Bone marrow (tissue), 2 donors: ENCODE measurements around the gene EHD4.
A peak's percentile ranks its signal among the peaks of the same experiment; 100 is the strongest.

Experiments
- DNase-seq, 2 donors: peaks; one replicate each; lab custom pipeline; 2025; lab: John Stamatoyannopoulos, UW

Gene EHD4

GRCh38 chr15:41936649-41937567 is 35.4 kb downstream of the EHD4 start:
- no peak for DNase-seq

GRCh38 chr15:41936155-41936554 is 36.2 kb downstream of the EHD4 start:
- no peak for DNase-seq

GRCh38 chr15:41935566-41936020 is 36.8 kb downstream of the EHD4 start:
- no peak for DNase-seq

GRCh38 chr15:41934843-41935242 is 37.5 kb downstream of the EHD4 start:
- DNase-seq, result peak in 1 of 2 donors; percentile 32

GRCh38 chr15:41933771-41934170 is 38.6 kb downstream of the EHD4 start:
- no peak for DNase-seq

GRCh38 chr15:41933326-41933725 is 39.0 kb downstream of the EHD4 start:
- DNase-seq, result no peak

- no peak for DNase-seq
Measured at GRCh38 chr15:41932511-41933289, 39.7 kb downstream of the EHD4 start.

GRCh38 chr15:41932101-41932500 is 40.3 kb downstream of the EHD4 start:
- no peak for DNase-seq

GRCh38 chr15:41930867-41931222 is 41.5 kb downstream of the EHD4 start:
- no peak for DNase-seq

GRCh38 chr15:41930221-41930866 is 42.0 kb downstream of the EHD4 start:
- DNase-seq, result peak in 1 of 2 donors; percentile 16

GRCh38 chr15:41928637-41929620 is 43.4 kb downstream of the EHD4 start:
- DNase-seq, result no peak

- no peak for DNase-seq
Measured at GRCh38 chr15:41928100-41928499, 44.3 kb downstream of the EHD4 start.

- DNase-seq, result no peak
Measured at GRCh38 chr15:41927536-41927935, 44.8 kb downstream of the EHD4 start.

- DNase-seq, result no peak
Measured at GRCh38 chr15:41926185-41927056, 45.9 kb downstream of the EHD4 start.

- no peak for DNase-seq
Measured at GRCh38 chr15:41925086-41925608, 47.2 kb downstream of the EHD4 start.

GRCh38 chr15:41923401-41923997 is 48.9 kb downstream of the EHD4 start:
- DNase-seq, result no peak

GRCh38 chr15:41922353-41922752 is 50.0 kb downstream of the EHD4 start:
- no peak for DNase-seq

GRCh38 chr15:41921639-41922038 is 50.7 kb downstream of the EHD4 start:
- no peak for DNase-seq

GRCh38 chr15:41921167-41921566 is 51.2 kb downstream of the EHD4 start:
- no peak for DNase-seq
